ENCODE results near the gene IFI16. TPM values are rescaled to one million over a fixed set of nuclear protein-coding genes. Genes with fewer than 3 reads are reported as not detected.

Gene IFI16
- total RNA-seq, 1 donor from 2014 or later: 5.4 TPM

- Histone ChIP-seq H3K9ac (no peak overlapping the region), H2AFZ (replicated peaks) (no peak overlapping the region), H3K4me2 (no peak overlapping the region), H3F3A (ENCODE audit: low read depth) (no peaks in the 10 kb centered on the region), H3K4me1 (no peaks in the 10 kb centered on the region), H3K9me3 (ENCODE audit: low read depth) (no peaks in the 10 kb centered on the region), H4K20me1 (ENCODE audit: low read depth) (no peaks in the 10 kb centered on the region), H3K36me3 (peaks cover 8% of the 10 kb centered on the region), H3K27ac (no peak overlapping the region), H3K4me3 (no peak overlapping the region), H3K27me3 (no peaks in the 10 kb centered on the region), H3K79me2 (ENCODE audit: low read depth) (no peaks in the 10 kb centered on the region)
- TF ChIP-seq EZH2phosphoT487 (IDR thresholded peaks at IDR 0.05): no peak
- TF ChIP-seq CTCF (IDR thresholded peaks at IDR 0.05): no peak
- no peak for TF ChIP-seq EZH2 (IDR thresholded peaks at IDR 0.05)
- peaks cover 22% of the 10 kb centered on the region for H3K4me1 Mint-ChIP-seq
- DNase-seq (ENCODE audit: low spot score): no peak
- no peaks in the 10 kb centered on the region for H3K9me3 Mint-ChIP-seq
- no peak overlapping the region for H3K4me3 Mint-ChIP-seq
- peaks cover 3% of the 10 kb centered on the region for H3K27me3 Mint-ChIP-seq (ENCODE audit: insufficient read depth, low read depth)
- peaks cover 14% of the 10 kb centered on the region for H3K36me3 Mint-ChIP-seq
- H3K27ac Mint-ChIP-seq: no peak overlapping the region
Measured at GRCh38 chr1:159058751-159059150, 49.0 kb downstream of the IFI16 start.

- H3K36me3 Mint-ChIP-seq: peaks cover 10% of the 10 kb centered on the region
- H3K9me3 Mint-ChIP-seq: no peaks in the 10 kb centered on the region
Measured at GRCh38 chr1:159065106-159065505, 55.4 kb downstream of the IFI16 start.

GRCh38 chr1:159066108-159066507 lies 56.4 kb downstream of the IFI16 start:
- H3K79me2 ChIP-seq (ENCODE audit: low read depth): no peaks in the 10 kb centered on the region

More at GRCh38 chr1:159065106-159065505, 55.4 kb downstream of the IFI16 start:
- Histone ChIP-seq H4K20me1 (ENCODE audit: low read depth) (no peaks in the 10 kb centered on the region), H3K4me1 (no peaks in the 10 kb centered on the region), H2AFZ (replicated peaks) (no peak overlapping the region), H3K79me2 (ENCODE audit: low read depth) (no peaks in the 10 kb centered on the region), H3K27me3 (no peaks in the 10 kb centered on the region), H3K27ac (no peak overlapping the region), H3K36me3 (peaks cover 8% of the 10 kb centered on the region), H3K4me3 (no peak overlapping the region), H3K9ac (no peak overlapping the region), H3K9me3 (ENCODE audit: low read depth) (no peaks in the 10 kb centered on the region), H3K4me2 (no peak overlapping the region), H3F3A (ENCODE audit: low read depth) (no peaks in the 10 kb centered on the region)
- Mint-ChIP-seq H3K4me1 (peaks cover 3% of the 10 kb centered on the region), H3K27me3 (ENCODE audit: insufficient read depth, low read depth) (peaks cover 2% of the 10 kb centered on the region), H3K4me3 (no peak overlapping the region), H3K27ac (no peak overlapping the region)
- no peak for DNase-seq (ENCODE audit: low spot score)
- TF ChIP-seq EZH2 (IDR thresholded peaks at IDR 0.05) (no peak), CTCF (IDR thresholded peaks at IDR 0.05) (no peak), EZH2phosphoT487 (IDR thresholded peaks at IDR 0.05) (no peak)

More at GRCh38 chr1:159066108-159066507, 56.4 kb downstream of the IFI16 start:
- Mint-ChIP-seq H3K27ac (no peak overlapping the region), H3K4me1 (peaks cover 3% of the 10 kb centered on the region), H3K36me3 (peaks cover 8% of the 10 kb centered on the region), H3K9me3 (no peaks in the 10 kb centered on the region), H3K27me3 (ENCODE audit: insufficient read depth, low read depth) (peaks cover 2% of the 10 kb centered on the region), H3K4me3 (no peak overlapping the region)
- Histone ChIP-seq H2AFZ (replicated peaks) (no peak overlapping the region), H3K9ac (no peak overlapping the region), H3K27me3 (no peaks in the 10 kb centered on the region), H3K9me3 (ENCODE audit: low read depth) (no peaks in the 10 kb centered on the region), H3K4me1 (no peaks in the 10 kb centered on the region), H3K4me2 (no peak overlapping the region), H3F3A (ENCODE audit: low read depth) (no peaks in the 10 kb centered on the region), H3K27ac (no peak overlapping the region), H4K20me1 (ENCODE audit: low read depth) (no peaks in the 10 kb centered on the region), H3K36me3 (no peaks in the 10 kb centered on the region), H3K4me3 (no peak overlapping the region)
- no peak for DNase-seq (ENCODE audit: low spot score)
- TF ChIP-seq EZH2phosphoT487 (IDR thresholded peaks at IDR 0.05) (no peak), CTCF (IDR thresholded peaks at IDR 0.05) (no peak), EZH2 (IDR thresholded peaks at IDR 0.05) (no peak)

All from neural progenitor cell (in vitro differentiated cells).